ENCODE measurements around the gene RPUSD3.
A peak's percentile ranks its signal among the peaks of the same experiment; 100 is the strongest.

The RPUSD3 gene

DNA sequence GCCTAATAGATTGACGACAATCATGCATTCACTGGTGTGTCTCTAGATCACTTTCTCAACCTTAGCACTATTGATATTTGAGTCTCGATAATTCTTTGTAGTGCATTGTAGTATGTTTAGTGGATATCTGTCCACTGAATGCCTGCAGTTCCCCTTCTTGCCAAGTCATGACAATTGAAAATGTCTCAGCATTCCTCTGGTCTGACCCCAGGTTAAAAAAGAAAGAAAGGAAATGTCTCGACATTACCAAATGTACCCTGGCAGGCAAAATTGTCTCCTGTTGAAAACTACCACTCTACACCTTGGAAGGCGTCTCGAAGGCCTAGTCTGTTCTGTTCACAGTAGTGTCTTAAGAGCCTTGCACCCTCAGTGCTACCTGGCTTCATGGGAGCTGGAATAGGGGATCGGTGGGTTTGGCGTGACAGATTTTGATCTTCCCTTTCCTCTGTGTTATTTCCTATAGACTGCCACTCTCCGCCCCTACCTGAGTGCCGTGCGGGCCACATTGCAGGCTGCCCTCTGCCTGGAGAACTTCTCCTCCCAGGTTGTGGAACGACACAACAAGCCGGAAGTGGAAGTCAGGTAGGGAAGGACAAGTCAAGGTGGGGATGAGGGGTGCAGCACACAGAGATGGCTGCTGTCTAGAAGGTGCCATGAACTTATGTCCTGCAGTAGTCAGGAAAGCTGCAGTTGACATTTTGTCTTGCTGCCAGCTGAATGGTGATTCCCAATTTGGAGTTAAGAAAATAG, 46.4 kb downstream of the RPUSD3 start:
- DNase-seq, result no peak

GRCh38 chr3:9795207-9795606, 48.6 kb downstream of the RPUSD3 start:
- DNase-seq, result no peak

DNA sequence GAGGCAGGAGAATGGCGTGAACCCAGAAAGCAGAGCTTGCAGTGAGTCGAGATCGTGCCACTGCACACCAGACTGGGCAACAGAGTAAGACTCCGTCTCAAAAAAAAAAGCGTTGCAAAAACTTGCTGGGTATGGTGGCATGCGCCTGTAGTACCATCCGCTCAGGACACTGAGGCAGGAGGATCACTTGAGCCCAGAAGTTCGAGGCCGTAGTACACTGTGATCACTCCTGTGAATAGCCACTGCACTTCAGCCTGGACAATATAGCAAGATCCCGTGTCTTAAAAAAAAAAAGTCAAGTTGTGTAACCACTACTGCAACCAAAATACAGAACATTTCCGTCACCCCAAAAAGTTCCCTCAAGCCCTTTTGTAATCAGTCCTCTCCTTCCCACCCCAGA, 49.4 kb downstream of the RPUSD3 start:
- DNase-seq, result no peak

DNA sequence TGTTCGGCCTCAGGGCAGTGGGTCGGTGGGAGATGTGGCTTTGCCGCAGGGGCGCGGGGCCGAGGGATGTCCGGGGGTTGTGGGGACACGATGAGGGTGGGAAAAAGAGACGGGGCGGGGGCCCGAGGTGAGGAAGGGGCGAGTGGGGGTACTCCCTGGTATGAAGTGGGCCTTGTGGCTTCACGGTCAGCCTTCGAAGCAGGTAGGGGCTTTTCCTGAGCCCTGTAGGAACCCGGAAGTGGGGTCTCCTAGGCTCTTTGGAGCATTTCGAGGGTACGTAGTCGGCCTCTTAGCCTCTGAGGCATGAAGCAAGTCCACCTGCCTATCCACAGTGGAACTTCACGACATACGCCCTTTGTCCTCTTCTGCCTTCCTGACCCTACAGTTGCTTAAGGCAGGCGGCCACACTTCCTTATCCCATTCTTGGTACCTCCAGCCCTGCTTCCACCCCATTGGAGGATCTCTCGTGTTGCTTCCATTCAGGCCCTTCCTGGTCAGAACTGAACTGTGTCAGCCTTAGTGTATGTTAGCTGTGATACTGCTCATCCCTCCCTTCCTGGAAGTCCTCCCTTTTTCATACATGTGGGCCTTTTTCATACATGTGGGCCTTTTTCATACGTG, 50.5 kb downstream of the RPUSD3 start:
- DNase-seq, result peak; percentile 78

GRCh38 chr3:9792405-9793160, 51.2 kb downstream of the RPUSD3 start, which contains the start of the genes ARPC4 and TADA3:
Gene ARPC4, plus strand, starts transcription at chr3:9793082. Its CDS starts 40 bp downstream, at chr3:9793122.
Gene TADA3, minus strand, starts transcription at chr3:9792473. Its CDS starts 1,007 bp downstream, at chr3:9791466.
- peak; percentile 98 for DNase-seq

GRCh38 chr3:9791790-9792404, 51.9 kb downstream of the RPUSD3 start:
- DNase-seq, result no peak

DNA sequence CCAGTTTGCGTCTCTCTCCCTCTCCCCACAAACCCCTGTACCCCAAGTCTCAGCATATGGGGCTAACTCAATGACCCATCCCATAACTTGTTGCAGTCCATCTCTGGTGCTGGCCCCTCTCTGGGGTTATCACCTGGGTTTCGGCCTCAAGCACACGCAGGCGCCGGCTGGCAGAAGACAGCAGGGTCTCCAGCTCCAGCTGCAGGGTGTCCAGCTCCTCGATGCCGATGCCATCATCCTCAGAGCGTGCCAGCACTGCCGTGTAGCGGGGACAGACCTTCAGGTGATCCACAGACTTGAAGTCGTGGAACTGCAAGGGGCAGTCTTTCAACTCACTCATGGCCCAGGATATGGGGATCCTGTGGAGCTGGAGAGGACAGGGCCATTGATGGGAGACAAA, 52.7 kb downstream of the RPUSD3 start:
- no peak for DNase-seq

Measured in hematopoietic multipotent progenitor cell treated with erythropoietin and hydrocortisone succinate and interleukin-3 and kit ligand, for 4 days (in vitro differentiated cells).